Loucy (cell line): ENCODE results near the gene FIBIN.

Experiments
- H2AFZ ChIP-seq: fragments of 200-600 bp; sonication (generic); 2 replicates; pipeline ENCODE4 v1.6.0; 2016; ENCODE audit warnings: antibody characterized with exemption, mild to moderate bottlenecking, low read length, moderate library complexity
- H3F3A ChIP-seq: fragments of 200-600 bp; 2 replicates; pipeline ENCODE4 v1.6.0; 2016; ENCODE audit warnings: antibody characterized with exemption, low read depth, mild to moderate bottlenecking
- H3K27me3 ChIP-seq: fragments of 200-600 bp; sonication (generic); 2 replicates; pipeline ENCODE4 v1.6.1; 2014; ENCODE audit warnings: low read length, mild to moderate bottlenecking; ENCODE audit not compliant: insufficient read depth, poor library complexity, severe bottlenecking
- H3K36me3 ChIP-seq: fragments of 200-600 bp; sonication (generic); 2 replicates; pipeline ENCODE4 v1.6.1; 2016; ENCODE audit warnings: low read length; ENCODE audit not compliant: insufficient read depth
- H3K4me1 ChIP-seq: fragments of 200-600 bp; sonication (generic); 2 replicates; pipeline ENCODE4 v1.5.1; 2014; ENCODE audit warnings: low read length, mild to moderate bottlenecking; ENCODE audit not compliant: insufficient read depth, poor library complexity, severe bottlenecking
- H3K4me2 ChIP-seq: fragments of 200-600 bp; sonication (generic); 2 replicates; pipeline ENCODE4 v1.6.0; 2014; ENCODE audit warnings: antibody characterized with exemption, low read length, low read depth, mild to moderate bottlenecking; ENCODE audit not compliant: poor library complexity, severe bottlenecking
- H3K4me3 ChIP-seq: fragments of 200-600 bp; sonication (generic); 2 replicates; pipeline ENCODE4 v1.5.1; 2014; ENCODE audit warnings: low read length, mild to moderate bottlenecking, mixed read lengths; ENCODE audit not compliant: poor library complexity, severe bottlenecking
- H3K79me2 ChIP-seq: fragments of 200-600 bp; sonication (generic); 2 replicates; pipeline ENCODE4 v1.6.1; 2014; ENCODE audit warnings: low read length; ENCODE audit not compliant: insufficient read depth
- H3K9ac ChIP-seq: fragments of 200-600 bp; sonication (generic); 2 replicates; pipeline ENCODE4 v1.6.0; 2014; ENCODE audit warnings: mild to moderate bottlenecking, low read depth, low read length, moderate library complexity; ENCODE audit not compliant: poor library complexity, severe bottlenecking
- H3K9me2 ChIP-seq: fragments of 200-600 bp; sonication (generic); replicated peaks from 2 replicates; pipeline ENCODE4 v1.6.1; 2016; ENCODE audit warnings: low read depth, low read length, mixed read lengths
- H3K9me3 ChIP-seq: fragments of 200-600 bp; sonication (generic); 2 replicates; pipeline ENCODE4 v1.6.1; 2014; ENCODE audit warnings: mild to moderate bottlenecking, antibody characterized with exemption, low read length, low read depth; ENCODE audit not compliant: insufficient read depth
- H4K20me1 ChIP-seq: fragments of 200-600 bp; sonication (generic); 2 replicates; pipeline ENCODE4 v1.6.0; 2014; ENCODE audit warnings: antibody characterized with exemption, low read length, mild to moderate bottlenecking; ENCODE audit not compliant: insufficient read depth, poor library complexity, severe bottlenecking
- EZH2phosphoT487 ChIP-seq: fragments of 200-600 bp; IDR thresholded peaks from 2 replicates; pipeline ENCODE4 v1.6.1; 2018; ENCODE audit warnings: antibody characterized with exemption, mild to moderate bottlenecking, moderate library complexity, borderline replicate concordance
- TF ChIP-seq, protein P1 (sequence below): fragments of 200-600 bp; sonication (generic); conservative IDR thresholded peaks from 2 replicates; pipeline ENCODE4 v1.5.1; 2014; ENCODE audit warnings: mild to moderate bottlenecking, antibody characterized with exemption, low read length

The FIBIN gene

DNA sequence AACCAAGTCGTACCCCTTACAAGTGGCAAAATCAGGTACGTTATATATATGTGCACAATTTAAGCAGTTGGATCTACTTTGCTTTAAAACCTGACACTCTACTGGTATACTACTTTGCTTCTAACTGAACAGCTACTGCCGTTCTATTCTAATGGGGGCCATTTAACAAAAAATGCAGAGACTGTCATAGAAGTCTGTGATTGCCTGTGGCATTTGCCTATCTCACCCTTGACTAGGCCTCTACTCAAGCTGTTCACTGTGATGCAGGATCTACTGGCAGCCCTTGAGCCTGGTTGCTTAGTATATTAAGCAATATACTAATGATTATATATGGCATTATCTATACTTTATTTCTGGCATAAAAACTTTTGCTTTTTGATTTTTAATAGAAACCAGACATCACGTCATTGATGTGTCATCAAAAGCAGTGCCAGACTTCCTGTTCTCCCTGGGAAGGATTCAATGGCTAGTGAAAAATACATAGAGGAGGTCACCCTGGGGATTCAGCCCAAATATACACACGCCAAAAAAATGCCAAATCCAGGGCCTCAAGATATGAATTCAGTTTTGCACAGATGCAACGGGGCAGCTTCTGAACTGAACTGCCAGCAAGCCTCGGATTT is 40.0 kb upstream of the FIBIN start:
- no peak overlapping the region for H3K9ac ChIP-seq
- TF ChIP-seq, protein P1, sequence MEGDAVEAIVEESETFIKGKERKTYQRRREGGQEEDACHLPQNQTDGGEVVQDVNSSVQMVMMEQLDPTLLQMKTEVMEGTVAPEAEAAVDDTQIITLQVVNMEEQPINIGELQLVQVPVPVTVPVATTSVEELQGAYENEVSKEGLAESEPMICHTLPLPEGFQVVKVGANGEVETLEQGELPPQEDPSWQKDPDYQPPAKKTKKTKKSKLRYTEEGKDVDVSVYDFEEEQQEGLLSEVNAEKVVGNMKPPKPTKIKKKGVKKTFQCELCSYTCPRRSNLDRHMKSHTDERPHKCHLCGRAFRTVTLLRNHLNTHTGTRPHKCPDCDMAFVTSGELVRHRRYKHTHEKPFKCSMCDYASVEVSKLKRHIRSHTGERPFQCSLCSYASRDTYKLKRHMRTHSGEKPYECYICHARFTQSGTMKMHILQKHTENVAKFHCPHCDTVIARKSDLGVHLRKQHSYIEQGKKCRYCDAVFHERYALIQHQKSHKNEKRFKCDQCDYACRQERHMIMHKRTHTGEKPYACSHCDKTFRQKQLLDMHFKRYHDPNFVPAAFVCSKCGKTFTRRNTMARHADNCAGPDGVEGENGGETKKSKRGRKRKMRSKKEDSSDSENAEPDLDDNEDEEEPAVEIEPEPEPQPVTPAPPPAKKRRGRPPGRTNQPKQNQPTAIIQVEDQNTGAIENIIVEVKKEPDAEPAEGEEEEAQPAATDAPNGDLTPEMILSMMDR = no peak
- TF ChIP-seq EZH2phosphoT487 = no peak
- H2AFZ ChIP-seq = no peak overlapping the region

DNA sequence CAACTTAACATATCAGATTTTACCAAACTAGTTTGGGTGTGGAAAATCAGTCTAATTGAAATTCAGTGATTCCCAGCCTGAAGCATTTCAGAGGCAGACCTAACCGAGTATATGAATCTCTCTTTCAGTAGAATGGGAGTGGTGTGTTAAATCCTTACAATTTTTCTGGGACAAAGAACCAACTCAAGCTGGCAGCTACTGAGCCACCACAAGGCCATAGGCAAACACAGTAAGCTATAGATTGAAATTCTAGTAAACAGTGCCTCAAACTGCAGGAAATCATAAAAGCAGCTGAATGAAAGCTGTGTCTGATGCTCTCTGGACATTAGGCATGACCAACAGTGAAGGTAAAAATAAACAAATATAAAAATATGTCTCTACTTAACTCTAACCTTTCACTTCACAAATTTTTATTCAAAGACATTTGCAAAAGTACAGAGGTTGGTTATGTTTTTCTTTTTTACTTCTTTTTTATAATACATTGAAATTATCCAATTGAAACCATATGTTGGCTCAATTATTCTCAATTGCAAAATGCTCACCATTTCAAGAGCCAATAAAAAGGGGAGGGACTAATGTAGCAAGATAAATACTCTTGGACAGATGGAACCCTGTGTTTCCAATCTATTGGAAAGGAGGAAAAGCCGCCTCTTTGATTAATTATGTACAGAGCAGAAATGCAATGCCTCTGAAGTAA is 35.8 kb upstream of the FIBIN start:
- no peaks in the 10 kb centered on the region for H3F3A ChIP-seq
- peak overlapping the region; percentile 74 for H2AFZ ChIP-seq
- H3K27me3 ChIP-seq = no peaks in the 10 kb centered on the region
- peaks cover 16% of the 10 kb centered on the region for H3K4me1 ChIP-seq
- H3K4me2 ChIP-seq = peak overlapping the region; percentile 65
- TF ChIP-seq, protein P1 = no peak
- TF ChIP-seq EZH2phosphoT487 = no peak
- no peaks in the 10 kb centered on the region for H3K9me3 ChIP-seq
- peak overlapping the region; percentile 31 for H3K9ac ChIP-seq
- H3K4me3 ChIP-seq = peak overlapping the region; percentile 38
- no peaks in the 10 kb centered on the region for H3K79me2 ChIP-seq
- no peaks in the 10 kb centered on the region for H4K20me1 ChIP-seq
- no peaks in the 10 kb centered on the region for H3K9me2 ChIP-seq
- H3K36me3 ChIP-seq = no peaks in the 10 kb centered on the region

More for the DNA sequence above, 40.0 kb upstream of the FIBIN start:
- Histone ChIP-seq H3K27me3 (no peaks in the 10 kb centered on the region), H3K9me2 (no peaks in the 10 kb centered on the region), H3K4me3 (no peak overlapping the region), H3K9me3 (no peaks in the 10 kb centered on the region), H3K4me2 (no peak overlapping the region), H4K20me1 (no peaks in the 10 kb centered on the region), H3K4me1 (peaks cover 12% of the 10 kb centered on the region), H3K36me3 (no peaks in the 10 kb centered on the region), H3F3A (no peaks in the 10 kb centered on the region), H3K79me2 (no peaks in the 10 kb centered on the region)

DNA sequence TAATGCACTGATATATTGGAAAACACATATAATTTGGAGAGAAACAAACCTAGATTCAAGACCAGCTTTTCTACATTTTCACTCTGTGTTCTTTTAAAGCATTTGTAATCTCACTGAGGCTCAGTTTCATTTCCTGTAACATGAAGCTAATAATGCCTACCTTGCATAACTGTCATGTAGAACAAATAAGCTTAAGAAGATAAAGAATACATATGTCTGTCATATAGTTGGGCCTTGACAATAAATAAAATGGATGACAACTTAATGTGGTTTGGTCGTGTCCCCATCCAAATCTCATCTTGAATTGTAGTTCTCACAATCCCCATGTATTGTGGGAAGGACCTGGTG is 35.2 kb upstream of the FIBIN start:
- Histone ChIP-seq H3K4me3 (peak overlapping the region; percentile 38), H4K20me1 (no peaks in the 10 kb centered on the region), H3K4me1 (peaks cover 16% of the 10 kb centered on the region), H3K36me3 (no peaks in the 10 kb centered on the region), H3K27me3 (no peaks in the 10 kb centered on the region), H2AFZ (peak overlapping the region; percentile 74), H3K9me2 (no peaks in the 10 kb centered on the region), H3K9ac (peak overlapping the region; percentile 31), H3K9me3 (no peaks in the 10 kb centered on the region), H3K79me2 (no peaks in the 10 kb centered on the region), H3K4me2 (peak overlapping the region; percentile 65), H3F3A (no peaks in the 10 kb centered on the region)
- TF ChIP-seq EZH2phosphoT487 = no peak
- TF ChIP-seq, protein P1 = no peak
